ENCODE results near the gene ROBO1.

DNA sequence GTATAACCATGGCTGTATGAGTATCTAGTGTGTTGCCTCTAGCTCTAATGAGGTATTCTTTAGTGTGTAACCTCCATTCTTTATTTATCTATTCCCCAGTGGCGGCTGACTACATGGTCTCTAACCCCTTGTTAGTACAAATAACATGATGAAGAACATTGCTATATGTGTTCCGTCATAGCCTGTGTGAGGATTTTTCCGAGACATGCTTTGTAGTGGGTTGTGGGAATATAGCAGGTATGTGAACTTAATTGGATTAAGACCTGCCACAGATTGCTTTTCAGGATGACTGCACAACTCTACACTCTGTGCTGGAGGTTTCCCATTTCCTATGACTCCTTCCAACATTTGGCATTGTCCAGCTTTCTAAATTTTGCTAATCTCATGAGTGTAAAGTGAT lies 563.4 kb downstream of the ROBO1 start:
- TF ChIP-seq POLR2A (IDR thresholded peaks at IDR 0.05), result no peak
- TF ChIP-seq, protein P1, sequence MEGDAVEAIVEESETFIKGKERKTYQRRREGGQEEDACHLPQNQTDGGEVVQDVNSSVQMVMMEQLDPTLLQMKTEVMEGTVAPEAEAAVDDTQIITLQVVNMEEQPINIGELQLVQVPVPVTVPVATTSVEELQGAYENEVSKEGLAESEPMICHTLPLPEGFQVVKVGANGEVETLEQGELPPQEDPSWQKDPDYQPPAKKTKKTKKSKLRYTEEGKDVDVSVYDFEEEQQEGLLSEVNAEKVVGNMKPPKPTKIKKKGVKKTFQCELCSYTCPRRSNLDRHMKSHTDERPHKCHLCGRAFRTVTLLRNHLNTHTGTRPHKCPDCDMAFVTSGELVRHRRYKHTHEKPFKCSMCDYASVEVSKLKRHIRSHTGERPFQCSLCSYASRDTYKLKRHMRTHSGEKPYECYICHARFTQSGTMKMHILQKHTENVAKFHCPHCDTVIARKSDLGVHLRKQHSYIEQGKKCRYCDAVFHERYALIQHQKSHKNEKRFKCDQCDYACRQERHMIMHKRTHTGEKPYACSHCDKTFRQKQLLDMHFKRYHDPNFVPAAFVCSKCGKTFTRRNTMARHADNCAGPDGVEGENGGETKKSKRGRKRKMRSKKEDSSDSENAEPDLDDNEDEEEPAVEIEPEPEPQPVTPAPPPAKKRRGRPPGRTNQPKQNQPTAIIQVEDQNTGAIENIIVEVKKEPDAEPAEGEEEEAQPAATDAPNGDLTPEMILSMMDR (IDR thresholded peaks at IDR 0.05), result no peak

Data from right lobe of liver (tissue), 4 donors.